H7 (cell line): Measurements from ENCODE around the gene TMEM94. TPM values are rescaled to one million over a fixed set of nuclear protein-coding genes. Genes with fewer than 3 reads are reported as not detected.

Experiments used
- DNase-seq: peaks from one replicate; pipeline ENCODE4 v3.0.0; 2012
- H3K27me3 ChIP-seq: 2 replicates; pipeline ENCODE4 v1.6.0; 2011; ENCODE audit warnings: mild to moderate bottlenecking, low read length; ENCODE audit not compliant: control insufficient read depth, insufficient read depth
- H3K36me3 ChIP-seq: replicated peaks from 2 replicates; pipeline ENCODE4 v1.5.1; 2011; ENCODE audit warnings: low read length; ENCODE audit not compliant: control insufficient read depth, insufficient read depth
- H3K4me3 ChIP-seq: 2 replicates; pipeline ENCODE4 v1.5.1; 2011; ENCODE audit warnings: low read depth, mild to moderate bottlenecking, control low read depth, low read length, moderate library complexity; ENCODE audit not compliant: insufficient read depth
- total RNA-seq: library from RNA; depleted of rRNA; stranded (reverse); fragments of >200 nt; shearing (Covaris generic); gene quantifications from 2 replicates; pipeline ENCODE4 v1.2.3, GENCODE V29; 2014

Gene TMEM94
- total RNA-seq, 1 experiment from 2014 or later: 58.2 TPM

- no peak overlapping the region for H3K4me3 ChIP-seq
- H3K27me3 ChIP-seq: no peaks in the 10 kb centered on the region
- H3K36me3 ChIP-seq: no peaks in the 10 kb centered on the region
- peak; percentile 17 for DNase-seq
These were observed 3.3 kb downstream of the TMEM94 start for GRCh38 chr17:75459590-75460267.

GRCh38 chr17:75460295-75460694 lies 3.9 kb downstream of the TMEM94 start:
- Histone ChIP-seq H3K36me3 (no peaks in the 10 kb centered on the region), H3K27me3 (no peaks in the 10 kb centered on the region), H3K4me3 (no peak overlapping the region)
- DNase-seq: no peak

- H3K36me3 ChIP-seq: no peaks in the 10 kb centered on the region
- no peak overlapping the region for H3K4me3 ChIP-seq
- H3K27me3 ChIP-seq: no peaks in the 10 kb centered on the region
- no peak for DNase-seq
These were observed 7.2 kb downstream of the TMEM94 start for GRCh38 chr17:75463603-75464002.

- H3K36me3 ChIP-seq: no peaks in the 10 kb centered on the region
- no peak for DNase-seq
These were observed 8.6 kb downstream of the TMEM94 start for GRCh38 chr17:75465039-75465438.

GRCh38 chr17:75468291-75468754 lies 11.9 kb downstream of the TMEM94 start:
- DNase-seq: no peak
- peaks cover 1% of the 10 kb centered on the region; the same call in 1 of the 2 replicates for H3K36me3 ChIP-seq
- no peak overlapping the region for H3K4me3 ChIP-seq
- no peaks in the 10 kb centered on the region for H3K27me3 ChIP-seq

More at GRCh38 chr17:75465039-75465438, 8.6 kb downstream of the TMEM94 start:
- H3K27me3 ChIP-seq: no peaks in the 10 kb centered on the region
- H3K4me3 ChIP-seq: no peak overlapping the region

- Histone ChIP-seq H3K36me3 (peaks cover 1% of the 10 kb centered on the region; the same call in 1 of the 2 replicates), H3K4me3 (no peak overlapping the region), H3K27me3 (no peaks in the 10 kb centered on the region)
- DNase-seq: no peak
These were observed 12.4 kb downstream of the TMEM94 start for GRCh38 chr17:75468779-75469373.

- peaks cover 1% of the 10 kb centered on the region; the same call in 1 of the 2 replicates for H3K36me3 ChIP-seq
- H3K4me3 ChIP-seq: no peak overlapping the region
- DNase-seq: no peak
- no peaks in the 10 kb centered on the region for H3K27me3 ChIP-seq
These were observed 14.8 kb downstream of the TMEM94 start for GRCh38 chr17:75471207-75471606.

GRCh38 chr17:75472119-75472518 lies 15.7 kb downstream of the TMEM94 start:
- peaks cover 1% of the 10 kb centered on the region; the same call in 1 of the 2 replicates for H3K36me3 ChIP-seq
- no peak for DNase-seq

GRCh38 chr17:75473246-75473645 lies 16.8 kb downstream of the TMEM94 start:
- Histone ChIP-seq H3K36me3 (peaks cover 1% of the 10 kb centered on the region; the same call in 1 of the 2 replicates), H3K27me3 (no peaks in the 10 kb centered on the region), H3K4me3 (no peak overlapping the region)
- no peak for DNase-seq

More at GRCh38 chr17:75472119-75472518, 15.7 kb downstream of the TMEM94 start:
- no peak overlapping the region for H3K4me3 ChIP-seq
- no peaks in the 10 kb centered on the region for H3K27me3 ChIP-seq

GRCh38 chr17:75474736-75475135 lies 18.3 kb downstream of the TMEM94 start:
- H3K27me3 ChIP-seq: no peaks in the 10 kb centered on the region
- H3K4me3 ChIP-seq: no peak overlapping the region
- H3K36me3 ChIP-seq: peaks cover 1% of the 10 kb centered on the region; the same call in 1 of the 2 replicates
- DNase-seq: no peak

- no peak for DNase-seq
- H3K4me3 ChIP-seq: no peak overlapping the region
- peaks cover 1% of the 10 kb centered on the region; the same call in 1 of the 2 replicates for H3K36me3 ChIP-seq
- no peaks in the 10 kb centered on the region for H3K27me3 ChIP-seq
These were observed 18.9 kb downstream of the TMEM94 start for GRCh38 chr17:75475144-75475835.

GRCh38 chr17:75475851-75476250 lies 19.4 kb downstream of the TMEM94 start:
- Histone ChIP-seq H3K4me3 (no peak overlapping the region), H3K36me3 (peaks cover 1% of the 10 kb centered on the region; the same call in 1 of the 2 replicates), H3K27me3 (no peaks in the 10 kb centered on the region)
- no peak for DNase-seq

GRCh38 chr17:75476271-75476671 lies 19.8 kb downstream of the TMEM94 start:
- Histone ChIP-seq H3K36me3 (peaks cover 1% of the 10 kb centered on the region; the same call in 1 of the 2 replicates), H3K27me3 (no peaks in the 10 kb centered on the region), H3K4me3 (no peak overlapping the region)
- DNase-seq: no peak

GRCh38 chr17:75476752-75477489 lies 20.5 kb downstream of the TMEM94 start:
- DNase-seq: no peak
- Histone ChIP-seq H3K36me3 (peaks cover 1% of the 10 kb centered on the region; the same call in 1 of the 2 replicates), H3K27me3 (no peaks in the 10 kb centered on the region), H3K4me3 (no peak overlapping the region)
